T-cell (primary cell): Measurements from ENCODE around the gene OXCT1. TPM values are rescaled to one million over a fixed set of nuclear protein-coding genes. Genes with fewer than 3 reads are reported as not detected.
"Not testable (repeated sequence)": the region's sequence is repeated elsewhere in the genome, so short reads cannot be mapped to it uniquely, and the experiment has no call there.

ENCODE experiments used
- ATAC-seq, 4 experiments: fragments of 200-7000 bp in 3 of 4; fragments of 150-1000 bp in 1 of 4; cut with Tn5 transposase; replicated peaks in 1 of 4; 1 replicate in 3 of 4; 2 replicates in 1 of 4; pipeline ENCODE4 v1.10.0; 2021; ENCODE audit warnings: moderate library complexity in 3 of 4, mild to moderate bottlenecking in 2 of 4, moderate number of reproducible peaks in 1 of 4
- CTCF ChIA-PET, 2 donors: fragments of 300-600 bp; sonication (Branson Sonifier 250); formaldehyde crosslinking; loops; one replicate each; lab custom pipeline; 2022; ENCODE audit warnings: antibody characterized with exemption in 2 of 2; lab: Charles Lee
- POLR2A ChIA-PET, 2 donors: fragments of 300-600 bp; sonication (Branson Sonifier 250); formaldehyde crosslinking; loops; one replicate each; lab custom pipeline; 2022; ENCODE audit warnings: antibody characterized with exemption in 2 of 2; lab: Charles Lee
- DNase-seq, 35 experiments: peaks; one replicate each; pipeline versions ENCODE4 v3.0.0 to v3.0.0-alpha.2; 2013 to 2023
- H3K27ac ChIP-seq: one replicate; pipeline ENCODE4 v1.5.1; 2013; ENCODE audit warnings: low read length
- H3K27me3 ChIP-seq, 2 experiments: replicated peaks in 1 of 2; 1 replicate in 1 of 2; 2 replicates in 1 of 2; pipeline versions ENCODE4 v1.6.1 to v1.7.0; 2013; ENCODE audit warnings: low read length in 1 of 2, mixed read lengths in 1 of 2; ENCODE audit not compliant: control insufficient read depth in 2 of 2, insufficient read depth in 2 of 2; ENCODE audit errors: extremely low read depth in 1 of 2
- H3K36me3 ChIP-seq, 2 donors: 1 replicate in 1 of 2; 2 replicates in 1 of 2; pipeline versions ENCODE4 v1.6.1 to v1.7.0; 2013; ENCODE audit warnings: low read length in 1 of 2; ENCODE audit not compliant: control insufficient read depth in 2 of 2, insufficient read depth in 1 of 2; ENCODE audit errors: extremely low read depth in 1 of 2
- H3K4me1 ChIP-seq, 2 experiments: 1 replicate in 1 of 2; 2 replicates in 1 of 2; pipeline versions ENCODE4 v1.6.1 to v1.7.0; 2013; ENCODE audit warnings: low read length in 2 of 2, mixed read lengths in 1 of 2; ENCODE audit not compliant: insufficient read depth in 2 of 2, control insufficient read depth in 1 of 2; ENCODE audit errors: extremely low read depth in 1 of 2
- H3K4me3 ChIP-seq, 2 donors: 1 replicate in 1 of 2; 2 replicates in 1 of 2; pipeline versions ENCODE4 v1.5.1 to v1.7.0; 2013; ENCODE audit warnings: mild to moderate bottlenecking in 2 of 2, low read length in 1 of 2, moderate library complexity in 1 of 2; ENCODE audit not compliant: control insufficient read depth in 1 of 2; ENCODE audit errors: extremely low read depth in 1 of 2
- H3K9me3 ChIP-seq: 2 replicates; pipeline ENCODE4 v1.7.0; 2013
- H3K27ac Mint-ChIP-seq, 2 donors: one replicate each; pipeline ENCODE4 v1.8.0; 2020 to 2021; ENCODE audit warnings: mild to moderate bottlenecking in 2 of 2, mixed read lengths in 2 of 2
- H3K27me3 Mint-ChIP-seq, 2 donors: one replicate each; pipeline ENCODE4 v1.8.0; 2021 to 2022; ENCODE audit warnings: mixed read lengths in 2 of 2
- H3K36me3 Mint-ChIP-seq: one replicate; pipeline ENCODE4 v1.8.0; 2021; ENCODE audit warnings: mixed read lengths
- H3K4me1 Mint-ChIP-seq, 3 donors: one replicate each; pipeline ENCODE4 v1.8.0; 2020 to 2022; ENCODE audit warnings: mixed read lengths in 3 of 3, mild to moderate bottlenecking in 1 of 3
- H3K4me3 Mint-ChIP-seq, 3 donors: one replicate each; pipeline ENCODE4 v1.8.0; 2020 to 2022; ENCODE audit warnings: mild to moderate bottlenecking in 3 of 3, mixed read lengths in 3 of 3, moderate library complexity in 3 of 3
- H3K9me3 Mint-ChIP-seq, 3 donors: one replicate each; pipeline ENCODE4 v1.8.0; 2020 to 2022; ENCODE audit warnings: mixed read lengths in 3 of 3
- WGBS: methylation state at CpG from one replicate; pipeline ENCODE4 v1.1.5; 2013; ENCODE audit warnings: missing lambda C conversion rate; ENCODE audit not compliant: insufficient coverage; 5-methylcytosine and 5-hydroxymethylcytosine counted together
- total RNA-seq, 35 experiments: library from RNA in 6 of 35; stranded (reverse) in 6 of 35; fragments of 120-200 nt in 1 of 35; gene quantifications; one replicate each; pipeline versions ENCODE4 v1.2.1 to v1.2.4 and lab custom pipeline; 2013 to 2026

Gene OXCT1
- total RNA-seq, 5 donors from 2014 or later (not counting 1 experiment from before 2014, with no cell fraction given) = 24.7 to 26.5 (median 26.0) TPM

- ATAC-seq (no peak), DNase-seq (no peak)
- no peaks in the 10 kb centered on the region for H3K4me1 ChIP-seq
- peaks cover 0 to 3% (median 0%) of the 10 kb centered on the region in 3 donors for H3K4me1 Mint-ChIP-seq
- H3K9me3 Mint-ChIP-seq = peaks cover 4 to 6% (median 5%) of the 10 kb centered on the region in 3 donors
- no peak overlapping the region for H3K27ac Mint-ChIP-seq
- H3K27me3 Mint-ChIP-seq = no peaks in the 10 kb centered on the region
- H3K36me3 ChIP-seq = peaks cover 5 to 36% of the 10 kb centered on the region in 2 donors
- H3K9me3 ChIP-seq = peaks cover 3% of the 10 kb centered on the region
- no peaks in the 10 kb centered on the region for H3K27me3 ChIP-seq
- WGBS = no CpG with 5 or more reads among the region's 2 CpGs
- H3K36me3 Mint-ChIP-seq = peaks cover 48% of the 10 kb centered on the region
- ChIA-PET POLR2A (no interaction called here), CTCF (no interaction called here)
- H3K4me3 Mint-ChIP-seq = no peak overlapping the region
- no peak overlapping the region for H3K4me3 ChIP-seq
- no peak overlapping the region for H3K27ac ChIP-seq
These were observed 121.6 kb downstream of the OXCT1 start for GRCh38 chr5:41748631-41749030.

- ChIA-PET POLR2A (no interaction called here), CTCF (no interaction called here)
- ATAC-seq (no peak), DNase-seq (no peak)
- Histone ChIP-seq H3K27ac (no peak overlapping the region), H3K36me3 (peaks cover 0 to 36% of the 10 kb centered on the region in 2 donors), H3K4me3 (no peak overlapping the region), H3K27me3 (no peaks in the 10 kb centered on the region), H3K9me3 (peaks cover 3% of the 10 kb centered on the region), H3K4me1 (no peaks in the 10 kb centered on the region)
- Mint-ChIP-seq H3K27ac (no peak overlapping the region), H3K4me1 (no peaks in the 10 kb centered on the region), H3K9me3 (peaks cover 4 to 6% (median 5%) of the 10 kb centered on the region in 3 donors), H3K4me3 (no peak overlapping the region), H3K27me3 (no peaks in the 10 kb centered on the region), H3K36me3 (peaks cover 44% of the 10 kb centered on the region)
- 88% methylated on average over 1 of the region's 1 CpG for WGBS
These were observed 122.5 kb downstream of the OXCT1 start for GRCh38 chr5:41747708-41748107.

GRCh38 chr5:41747301-41747700 is 122.9 kb downstream of the OXCT1 start:
- H3K4me3 ChIP-seq = no peak overlapping the region

GRCh38 chr5:41742608-41743007 is 127.6 kb downstream of the OXCT1 start:
- H3K4me3 ChIP-seq, H3K9me3 Mint-ChIP-seq, H3K4me1 Mint-ChIP-seq, H3K27ac Mint-ChIP-seq, DNase-seq, H3K9me3 ChIP-seq, H3K4me3 Mint-ChIP-seq, ATAC-seq, H3K27me3 Mint-ChIP-seq, POLR2A ChIA-PET, CTCF ChIA-PET, H3K4me1 ChIP-seq, H3K27ac ChIP-seq, H3K27me3 ChIP-seq: not testable (repeated sequence)
- peaks cover 61% of the 10 kb centered on the region for H3K36me3 Mint-ChIP-seq
- no CpG with 5 or more reads among the region's 1 CpG for WGBS
- peaks cover 0 to 47% of the 10 kb centered on the region in 2 donors for H3K36me3 ChIP-seq

More at GRCh38 chr5:41747301-41747700, 122.9 kb downstream of the OXCT1 start:
- H3K27me3 Mint-ChIP-seq = no peaks in the 10 kb centered on the region
- DNase-seq = peak in 1 of 35 experiments; percentile 2
- H3K27ac ChIP-seq = no peak overlapping the region
- POLR2A ChIA-PET = no interaction called here
- no peaks in the 10 kb centered on the region for H3K4me1 ChIP-seq
- CTCF ChIA-PET = no interaction called here
- H3K9me3 ChIP-seq = peaks cover 3% of the 10 kb centered on the region
- H3K36me3 ChIP-seq = peaks cover 0 to 36% of the 10 kb centered on the region in 2 donors
- H3K4me1 Mint-ChIP-seq = no peaks in the 10 kb centered on the region
- no CpG with 5 or more reads among the region's 1 CpG for WGBS
- no peak overlapping the region for H3K4me3 Mint-ChIP-seq
- peaks cover 4 to 6% (median 5%) of the 10 kb centered on the region in 3 donors for H3K9me3 Mint-ChIP-seq
- H3K36me3 Mint-ChIP-seq = peaks cover 46% of the 10 kb centered on the region
- H3K27me3 ChIP-seq = no peaks in the 10 kb centered on the region
- ATAC-seq = no peak
- no peak overlapping the region for H3K27ac Mint-ChIP-seq

- Histone ChIP-seq H3K27me3 (no peaks in the 10 kb centered on the region), H3K4me1 (no peaks in the 10 kb centered on the region), H3K36me3 (peaks cover 0 to 40% of the 10 kb centered on the region in 2 donors), H3K27ac (no peak overlapping the region), H3K9me3 (no peaks in the 10 kb centered on the region), H3K4me3 (no peak overlapping the region)
- WGBS = no CpG with 5 or more reads among the region's 3 CpGs
- H3K36me3 Mint-ChIP-seq = peaks cover 73% of the 10 kb centered on the region
- DNase-seq = no peak
- H3K9me3 Mint-ChIP-seq = no peaks in the 10 kb centered on the region
- ChIA-PET POLR2A (no interaction called here), CTCF (no interaction called here)
- H3K4me1 Mint-ChIP-seq = no peaks in the 10 kb centered on the region
- no peak for ATAC-seq
- H3K27me3 Mint-ChIP-seq = no peaks in the 10 kb centered on the region
- H3K27ac Mint-ChIP-seq = no peak overlapping the region
- H3K4me3 Mint-ChIP-seq = no peak overlapping the region
These were observed 131.4 kb downstream of the OXCT1 start for GRCh38 chr5:41738710-41739354.

GRCh38 chr5:41736641-41737040 is 133.6 kb downstream of the OXCT1 start:
- Mint-ChIP-seq H3K9me3 (peaks cover 0 to 2% (median 2%) of the 10 kb centered on the region in 3 donors), H3K4me1 (no peaks in the 10 kb centered on the region), H3K4me3 (no peak overlapping the region), H3K27ac (no peak overlapping the region), H3K36me3 (peaks cover 74% of the 10 kb centered on the region), H3K27me3 (no peaks in the 10 kb centered on the region)
- Histone ChIP-seq H3K36me3 (peaks cover 0 to 38% of the 10 kb centered on the region in 2 donors), H3K27me3 (no peaks in the 10 kb centered on the region), H3K4me3 (no peak overlapping the region), H3K4me1 (no peaks in the 10 kb centered on the region), H3K27ac (no peak overlapping the region), H3K9me3 (no peaks in the 10 kb centered on the region)
- ChIA-PET POLR2A (no interaction called here), CTCF (no interaction called here)
- ATAC-seq (no peak), DNase-seq (no peak)
